Inferior parietal cortex (tissue), 1 donor: ENCODE results near the gene ITLN2.
"Not testable (repeated sequence)": the region's sequence is repeated elsewhere in the genome, so short reads cannot be mapped to it uniquely, and the experiment has no call there.

Source experiments
- DNase-seq: peaks from one replicate; pipeline ENCODE4 v3.0.0-alpha.2; 2016; ENCODE audit errors: extremely low spot score

Gene ITLN2

DNA sequence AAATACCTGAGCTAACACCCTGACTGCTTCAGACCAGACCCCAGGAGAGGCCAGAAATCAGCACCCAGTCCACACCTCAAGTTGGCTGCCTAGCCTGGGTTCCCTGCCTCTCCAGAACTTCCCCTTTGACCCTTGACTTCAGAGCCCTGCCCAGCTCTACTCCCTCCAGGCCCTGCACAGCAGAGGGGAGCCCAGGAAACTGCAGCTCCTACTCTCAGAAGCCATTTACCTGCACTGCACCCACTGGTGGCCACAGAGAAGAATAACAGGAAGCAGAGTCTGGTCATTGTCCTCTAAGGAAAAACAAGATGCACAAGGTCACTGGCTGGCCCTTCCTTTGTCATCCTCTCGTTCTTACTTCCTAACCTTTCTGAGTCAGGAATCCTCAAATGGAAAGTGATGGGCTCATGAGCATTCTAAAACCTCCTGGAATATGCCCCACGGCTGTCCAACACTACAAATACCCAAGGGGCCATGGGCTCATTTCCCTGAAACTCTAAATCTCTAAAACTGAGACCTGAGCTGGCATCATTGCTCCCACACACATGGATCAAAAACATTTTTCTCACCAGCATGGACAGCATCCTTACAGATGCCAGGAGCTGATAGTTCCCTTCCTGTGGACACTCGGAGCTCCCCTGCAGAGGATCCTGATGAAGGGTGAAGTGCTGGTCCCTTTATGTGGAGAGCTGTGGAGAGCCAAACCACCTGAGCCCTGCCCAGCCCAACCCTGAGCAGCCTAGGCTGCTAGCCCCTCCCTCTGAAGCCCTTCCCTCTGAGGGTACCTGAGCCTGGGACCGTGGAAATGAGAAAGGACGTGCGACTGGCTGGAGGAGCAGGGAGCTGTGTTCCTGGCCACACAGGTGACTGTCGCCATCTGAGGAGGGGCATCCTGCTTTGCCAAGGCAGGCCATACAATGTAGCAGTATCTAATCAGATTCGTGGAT is at the start of gene ITLN2:
TSS of gene ITLN2 (minus strand) at position 652 of the 947 bp plus-strand sequence. CDS start at position 584, 68 bp downstream.
- no peak for DNase-seq

GRCh38 chr1:161001525-161001924 is 46.9 kb upstream of the ITLN2 start:
- DNase-seq, result no peak

- DNase-seq, result no peak
Measured at GRCh38 chr1:161000736-161001480, 46.3 kb upstream of the ITLN2 start.

- no peak for DNase-seq
Measured at GRCh38 chr1:160999376-160999775, 44.8 kb upstream of the ITLN2 start.

GRCh38 chr1:160997323-160998038 is 42.9 kb upstream of the ITLN2 start:
- peak; percentile 55 for DNase-seq

GRCh38 chr1:160996178-160996577 is 41.6 kb upstream of the ITLN2 start:
- DNase-seq, result no peak

- DNase-seq, result no peak
Measured at GRCh38 chr1:160993544-160994193, 39.1 kb upstream of the ITLN2 start.

GRCh38 chr1:160992036-160992435 is 37.4 kb upstream of the ITLN2 start:
- not testable (repeated sequence) for DNase-seq

DNA sequence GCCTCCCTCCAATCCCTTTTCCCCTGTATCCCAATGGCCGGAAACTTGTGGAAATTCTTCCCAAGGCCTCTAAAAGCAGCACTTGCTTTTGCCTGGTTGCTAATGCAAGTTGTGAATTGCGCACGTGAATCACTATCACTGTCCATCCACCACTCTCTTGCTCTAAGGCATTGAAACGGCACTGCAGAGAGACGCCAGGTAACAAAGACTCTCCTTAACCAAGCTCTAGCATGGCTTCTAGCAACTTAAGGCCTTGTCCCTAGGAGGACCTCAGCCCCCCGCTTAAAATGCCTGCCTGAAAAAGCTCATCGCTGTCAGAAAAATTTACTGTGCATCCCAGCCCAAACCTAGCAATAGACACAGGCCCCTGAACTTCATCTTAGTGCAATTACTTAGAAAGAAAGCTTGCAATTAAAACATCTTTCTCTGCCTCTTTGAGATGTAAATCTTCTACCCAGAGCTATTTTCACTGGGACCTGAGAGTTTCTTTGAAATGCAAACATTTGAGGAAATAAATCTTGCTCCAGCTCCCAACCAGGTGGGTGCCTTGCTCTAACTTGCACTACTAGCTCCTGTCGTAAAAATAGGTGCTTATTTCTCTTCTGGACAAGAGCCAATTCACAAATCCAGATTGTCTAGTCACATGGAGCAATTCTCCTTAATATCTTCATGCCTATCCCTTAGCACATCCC is 32.9 kb upstream of the ITLN2 start:
- no peak for DNase-seq

DNA sequence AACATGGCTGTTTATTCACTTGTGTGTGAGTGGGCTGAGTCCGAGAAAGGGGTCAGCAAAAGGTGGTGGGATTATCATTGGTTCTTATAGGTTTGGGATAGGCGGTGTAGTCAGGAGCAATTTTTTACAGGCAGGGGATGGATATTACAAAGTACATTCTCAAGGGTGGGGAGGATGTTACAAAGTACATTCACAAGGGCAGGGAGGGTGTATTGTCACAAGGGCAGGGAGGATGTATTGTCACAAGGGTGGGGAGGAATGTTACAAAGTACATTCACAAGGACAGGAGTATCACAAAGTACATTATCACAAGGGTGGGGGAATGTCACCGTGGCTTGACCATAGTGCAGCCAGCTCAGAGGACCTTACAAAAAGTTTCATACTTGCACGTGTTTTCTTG is 31.1 kb upstream of the ITLN2 start:
- DNase-seq, result no peak

DNA sequence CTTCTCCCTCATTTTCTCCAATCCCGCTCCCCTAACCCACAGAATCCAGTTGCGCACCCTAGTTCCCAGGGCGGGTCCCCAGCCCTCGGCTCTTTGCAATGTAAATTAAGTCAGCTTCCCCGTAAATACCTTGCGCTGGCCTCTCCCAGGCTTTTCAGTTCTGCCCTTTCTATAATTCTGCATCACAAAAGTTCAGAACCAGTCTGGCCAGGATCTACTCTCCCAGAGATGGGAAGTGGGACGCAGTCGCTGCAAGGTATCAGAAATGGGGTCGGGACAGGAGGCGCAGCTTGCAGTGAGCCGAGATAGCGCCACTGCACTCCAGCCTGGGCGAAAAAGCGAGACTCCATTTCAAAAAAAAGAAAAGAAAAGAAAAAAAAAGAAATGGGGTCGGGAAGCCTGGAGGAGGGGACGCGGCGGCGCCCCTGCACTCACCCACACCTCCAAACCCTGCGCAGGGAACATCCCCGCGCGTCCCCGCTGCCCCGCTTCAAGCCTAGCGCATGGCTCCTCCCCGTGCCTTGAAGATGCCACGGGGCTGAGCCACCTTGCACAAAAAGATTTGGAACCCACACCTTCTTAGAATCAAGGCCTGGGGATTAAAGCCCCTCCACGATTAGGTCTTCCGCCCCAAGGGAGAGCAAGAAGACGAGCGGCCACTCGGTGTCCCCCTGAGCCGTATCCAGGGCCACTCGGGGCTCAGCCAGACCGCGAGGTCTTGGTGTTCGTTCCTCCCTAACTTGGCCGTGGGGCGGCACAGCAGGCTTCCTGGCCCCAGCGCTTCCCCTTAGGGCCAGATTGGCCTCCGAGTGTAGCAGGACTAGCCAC is 27.2 kb upstream of the ITLN2 start:
- DNase-seq, result no peak

DNA sequence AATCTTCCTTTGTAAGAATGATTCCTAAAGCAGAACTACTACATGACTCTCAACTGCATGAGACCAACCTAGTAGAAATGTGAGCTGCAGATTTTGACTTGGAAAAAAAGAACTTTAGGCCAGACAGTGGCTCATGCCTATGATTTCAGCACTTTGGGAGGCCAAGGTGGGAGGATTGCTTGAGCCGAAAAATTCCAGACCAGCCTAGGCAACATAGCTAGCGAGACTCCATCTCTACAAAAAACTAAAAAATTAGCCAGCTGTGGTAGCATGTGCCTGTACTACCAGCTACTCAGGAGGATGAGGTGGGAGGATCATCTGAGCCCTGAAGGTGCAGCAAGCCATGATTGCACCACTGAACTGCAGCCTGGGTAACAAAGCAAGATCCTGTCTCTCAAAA is 24.7 kb upstream of the ITLN2 start:
- no peak for DNase-seq

GRCh38 chr1:160978510-160978927 is 23.9 kb upstream of the ITLN2 start:
- DNase-seq, result no peak

DNA sequence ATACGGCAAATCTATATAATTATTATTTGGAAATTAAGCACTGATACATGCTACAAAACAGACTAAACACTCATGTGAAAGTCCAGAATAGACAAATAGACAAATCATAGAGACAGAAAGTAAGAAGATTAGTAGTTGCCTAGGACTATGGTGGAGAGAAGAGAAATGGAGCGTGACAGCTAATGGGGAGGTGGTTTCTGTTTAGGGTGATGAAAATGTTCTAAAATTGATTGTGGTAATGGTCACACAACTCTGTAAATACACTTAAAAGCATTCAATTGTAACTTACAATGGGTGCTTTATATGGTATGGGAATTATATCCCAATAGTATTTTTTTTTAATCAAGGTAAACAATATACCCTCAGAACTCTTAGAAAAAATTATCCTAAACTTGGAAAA is 20.4 kb upstream of the ITLN2 start:
- no peak for DNase-seq

- DNase-seq, result no peak
Measured at GRCh38 chr1:160973491-160973890, 18.9 kb upstream of the ITLN2 start.

DNA sequence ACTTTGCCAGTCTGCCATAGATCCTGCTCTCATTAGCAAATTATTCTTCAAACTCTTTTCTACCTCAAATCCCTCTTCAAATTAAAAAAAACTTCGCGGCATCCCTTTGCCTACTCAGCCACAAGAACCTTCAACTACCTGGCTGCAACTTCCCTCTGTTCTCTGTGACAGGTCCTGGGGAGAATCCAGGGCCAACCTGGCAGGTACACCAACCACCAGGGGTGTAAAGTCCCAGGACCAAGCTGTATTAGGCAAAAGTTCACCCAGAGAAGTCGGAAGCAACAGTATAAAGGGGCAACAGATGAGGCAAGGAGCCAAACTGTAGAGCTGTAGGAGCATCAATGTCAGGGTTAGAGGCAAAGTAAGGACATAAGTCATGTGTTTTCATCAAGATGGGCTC is 18.3 kb upstream of the ITLN2 start:
- DNase-seq, result no peak

DNA sequence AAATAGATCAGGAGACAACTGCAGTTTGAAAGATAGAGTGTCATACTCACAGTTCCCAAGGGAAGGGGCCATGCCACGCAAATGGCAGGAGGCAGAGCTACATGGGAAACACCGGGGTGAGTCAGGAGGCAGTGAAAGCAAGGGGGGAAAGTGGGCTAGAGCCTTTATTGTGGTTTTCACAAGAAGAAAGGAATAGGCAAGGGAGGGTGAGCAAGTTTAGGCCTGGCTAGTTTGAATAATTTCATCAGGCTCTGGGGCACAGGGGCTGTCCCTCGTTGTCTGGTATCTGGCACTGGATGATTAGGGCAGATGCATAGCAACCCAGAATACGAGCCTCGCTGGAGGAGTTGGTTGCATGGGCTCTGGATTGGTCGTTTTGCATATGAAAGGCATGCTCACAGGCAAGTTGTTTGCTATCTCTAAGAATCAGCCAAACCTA is 17.0 kb upstream of the ITLN2 start:
- DNase-seq, result no peak

GRCh38 chr1:160963521-160963920 is 8.9 kb upstream of the ITLN2 start:
- no peak for DNase-seq

GRCh38 chr1:160961419-160961818 is 6.8 kb upstream of the ITLN2 start:
- no peak for DNase-seq

DNA sequence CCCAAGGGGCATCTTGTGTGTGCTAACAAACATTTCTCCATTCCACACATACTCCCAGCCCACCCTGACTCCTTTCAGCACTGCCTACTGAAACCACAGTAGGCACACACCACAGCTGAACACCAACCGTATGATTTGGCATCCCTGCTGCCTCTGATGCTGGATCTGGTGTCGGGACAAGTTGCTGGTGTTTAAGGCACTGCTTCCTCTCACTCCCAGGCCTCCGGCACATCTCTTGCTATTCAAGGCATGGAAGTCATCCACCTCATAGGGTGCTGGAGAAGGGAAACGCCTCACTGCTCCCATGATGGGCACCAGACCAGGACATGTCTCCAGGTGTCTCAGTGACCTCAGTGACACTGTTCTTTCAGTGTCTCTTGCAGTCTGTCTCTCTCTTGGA is 2.4 kb upstream of the ITLN2 start:
- no peak for DNase-seq
